Measurements from ENCODE around the gene ARL6IP4. TPM values are rescaled to one million over a fixed set of nuclear protein-coding genes. Genes with fewer than 3 reads are reported as not detected.

The ARL6IP4 gene
- total RNA-seq, 1 donor from 2014 or later = 173 TPM

DNA sequence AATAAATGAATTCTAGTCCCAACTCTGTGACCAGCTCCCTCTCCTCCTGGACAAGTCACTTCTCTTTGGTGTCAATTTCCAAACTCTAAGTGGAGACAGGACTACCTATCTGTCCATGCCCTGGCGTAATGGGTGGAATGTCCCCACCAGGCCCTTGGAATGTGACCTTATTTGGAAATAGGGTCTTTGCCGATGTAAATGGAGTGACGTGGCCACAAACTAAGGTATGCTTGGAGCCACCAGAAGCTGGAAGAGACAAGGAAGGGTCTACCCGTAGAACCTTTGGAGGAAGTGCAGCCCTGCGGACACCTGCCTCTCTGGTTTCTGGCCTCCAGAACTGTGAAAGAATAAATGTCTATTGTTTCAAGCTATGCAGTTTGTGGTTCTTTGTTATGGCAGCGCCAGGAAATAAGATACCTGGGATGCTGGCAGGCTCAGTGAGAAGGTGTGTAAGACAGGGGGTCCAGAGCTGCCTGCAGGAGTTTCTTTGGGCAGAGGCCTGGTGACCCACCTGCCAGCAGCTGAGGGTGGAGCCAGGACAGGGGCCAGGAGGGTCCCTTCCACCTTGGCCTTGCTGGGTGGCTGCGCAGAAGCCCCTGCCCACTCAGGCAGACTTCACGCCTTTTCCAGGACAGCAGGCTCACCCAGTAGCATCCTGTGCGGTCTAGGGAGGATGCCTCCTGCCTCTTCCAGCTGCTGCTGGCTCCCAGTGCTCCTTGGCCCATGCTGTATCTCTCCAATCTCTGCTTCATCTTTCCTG, 45.8 kb downstream of the ARL6IP4 start:
- no peak overlapping the region for H3K27ac Mint-ChIP-seq (ENCODE audit: unreplicated experiment)
- H3K4me3 Mint-ChIP-seq = no peak overlapping the region
- H3K36me3 Mint-ChIP-seq (ENCODE audit: low read depth) = no peaks in the 10 kb centered on the region
- DNase-seq (ENCODE audit: low read depth, low spot score) = no peak
- no peaks in the 10 kb centered on the region for H3K4me1 Mint-ChIP-seq
- H3K27me3 Mint-ChIP-seq (ENCODE audit: low read depth) = no peaks in the 10 kb centered on the region
- TF ChIP-seq, protein P1, sequence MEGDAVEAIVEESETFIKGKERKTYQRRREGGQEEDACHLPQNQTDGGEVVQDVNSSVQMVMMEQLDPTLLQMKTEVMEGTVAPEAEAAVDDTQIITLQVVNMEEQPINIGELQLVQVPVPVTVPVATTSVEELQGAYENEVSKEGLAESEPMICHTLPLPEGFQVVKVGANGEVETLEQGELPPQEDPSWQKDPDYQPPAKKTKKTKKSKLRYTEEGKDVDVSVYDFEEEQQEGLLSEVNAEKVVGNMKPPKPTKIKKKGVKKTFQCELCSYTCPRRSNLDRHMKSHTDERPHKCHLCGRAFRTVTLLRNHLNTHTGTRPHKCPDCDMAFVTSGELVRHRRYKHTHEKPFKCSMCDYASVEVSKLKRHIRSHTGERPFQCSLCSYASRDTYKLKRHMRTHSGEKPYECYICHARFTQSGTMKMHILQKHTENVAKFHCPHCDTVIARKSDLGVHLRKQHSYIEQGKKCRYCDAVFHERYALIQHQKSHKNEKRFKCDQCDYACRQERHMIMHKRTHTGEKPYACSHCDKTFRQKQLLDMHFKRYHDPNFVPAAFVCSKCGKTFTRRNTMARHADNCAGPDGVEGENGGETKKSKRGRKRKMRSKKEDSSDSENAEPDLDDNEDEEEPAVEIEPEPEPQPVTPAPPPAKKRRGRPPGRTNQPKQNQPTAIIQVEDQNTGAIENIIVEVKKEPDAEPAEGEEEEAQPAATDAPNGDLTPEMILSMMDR (conservative IDR thresholded peaks at IDR 0.05) = no peak
- no peaks in the 10 kb centered on the region for H3K9me3 Mint-ChIP-seq

GRCh38 chr12:123027726-123028445, 47.4 kb downstream of the ARL6IP4 start:
- TF ChIP-seq, protein P1 (conservative IDR thresholded peaks at IDR 0.05) = no peak
- Mint-ChIP-seq H3K9me3 (no peaks in the 10 kb centered on the region), H3K36me3 (ENCODE audit: low read depth) (no peaks in the 10 kb centered on the region), H3K27me3 (ENCODE audit: low read depth) (no peaks in the 10 kb centered on the region), H3K27ac (ENCODE audit: unreplicated experiment) (peak overlapping the region; percentile 71), H3K4me1 (no peaks in the 10 kb centered on the region), H3K4me3 (no peak overlapping the region)
- no peak for DNase-seq (ENCODE audit: low read depth, low spot score)

GRCh38 chr12:123028475-123028874, 48.0 kb downstream of the ARL6IP4 start:
- DNase-seq (ENCODE audit: low read depth, low spot score) = no peak
- no peak overlapping the region for H3K4me3 Mint-ChIP-seq
- H3K36me3 Mint-ChIP-seq (ENCODE audit: low read depth) = no peaks in the 10 kb centered on the region
- TF ChIP-seq, protein P1 (conservative IDR thresholded peaks at IDR 0.05) = no peak
- H3K9me3 Mint-ChIP-seq = no peaks in the 10 kb centered on the region
- no peak overlapping the region for H3K27ac Mint-ChIP-seq (ENCODE audit: unreplicated experiment)
- no peaks in the 10 kb centered on the region for H3K4me1 Mint-ChIP-seq
- H3K27me3 Mint-ChIP-seq (ENCODE audit: low read depth) = no peaks in the 10 kb centered on the region

GRCh38 chr12:123029550-123029949, 49.1 kb downstream of the ARL6IP4 start:
- no peaks in the 10 kb centered on the region for H3K27me3 Mint-ChIP-seq (ENCODE audit: low read depth)
- H3K9me3 Mint-ChIP-seq = no peaks in the 10 kb centered on the region
- TF ChIP-seq, protein P1 (conservative IDR thresholded peaks at IDR 0.05) = no peak
- H3K36me3 Mint-ChIP-seq (ENCODE audit: low read depth) = no peaks in the 10 kb centered on the region
- no peak overlapping the region for H3K27ac Mint-ChIP-seq (ENCODE audit: unreplicated experiment)
- no peak for DNase-seq (ENCODE audit: low read depth, low spot score)
- no peak overlapping the region for H3K4me3 Mint-ChIP-seq
- no peaks in the 10 kb centered on the region for H3K4me1 Mint-ChIP-seq

GRCh38 chr12:123030686-123031085, 50.2 kb downstream of the ARL6IP4 start:
- no peaks in the 10 kb centered on the region for H3K36me3 Mint-ChIP-seq (ENCODE audit: low read depth)
- H3K4me3 Mint-ChIP-seq = no peak overlapping the region
- no peak for DNase-seq (ENCODE audit: low read depth, low spot score)
- H3K27me3 Mint-ChIP-seq (ENCODE audit: low read depth) = no peaks in the 10 kb centered on the region
- TF ChIP-seq, protein P1 (conservative IDR thresholded peaks at IDR 0.05) = no peak
- H3K27ac Mint-ChIP-seq (ENCODE audit: unreplicated experiment) = no peak overlapping the region
- no peaks in the 10 kb centered on the region for H3K9me3 Mint-ChIP-seq
- H3K4me1 Mint-ChIP-seq = no peaks in the 10 kb centered on the region

All from neural crest cell (in vitro differentiated cells).